ENCODE results near the gene PEAK1.

The PEAK1 gene

DNA sequence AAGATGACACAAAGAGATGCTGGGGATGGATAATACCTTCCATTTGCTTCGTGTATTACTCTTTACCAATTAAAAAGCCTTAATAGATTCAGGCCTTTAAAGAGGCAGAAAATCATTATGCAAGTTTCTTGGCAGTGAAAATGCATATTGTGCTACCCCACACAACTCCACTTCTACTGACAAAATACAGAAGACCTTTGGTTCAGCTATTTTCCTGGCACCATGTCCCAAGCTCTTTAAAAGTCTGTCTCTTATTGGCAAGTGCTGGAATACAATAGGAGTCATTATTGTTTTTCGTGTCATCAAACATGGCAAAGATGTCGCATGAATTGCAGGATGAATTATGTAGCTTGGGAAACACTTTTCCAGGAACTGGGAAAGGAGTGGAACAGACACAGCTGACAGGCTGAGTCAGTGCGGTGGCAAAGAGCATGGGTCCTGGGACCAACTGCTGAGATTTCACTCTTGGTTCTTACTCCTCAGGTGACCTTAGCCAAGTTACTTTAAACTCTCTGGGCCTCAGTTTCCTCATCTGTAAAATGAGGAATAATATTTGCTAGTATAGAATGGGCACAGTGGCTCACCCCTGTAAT is 343.5 kb downstream of the PEAK1 start:
- no peak for DNase-seq (ENCODE audit: low read depth in 1 of 2, low spot score in 1 of 2)
- TF ChIP-seq JUND (IDR thresholded peaks at IDR 0.05; ENCODE audit: low read depth): no peak
- in situ Hi-C loops (cut with HindIII; ENCODE audit: low pct_unique_long_range_greater_than_20kb, low sequenced_read_pairs): no loop called here

DNA sequence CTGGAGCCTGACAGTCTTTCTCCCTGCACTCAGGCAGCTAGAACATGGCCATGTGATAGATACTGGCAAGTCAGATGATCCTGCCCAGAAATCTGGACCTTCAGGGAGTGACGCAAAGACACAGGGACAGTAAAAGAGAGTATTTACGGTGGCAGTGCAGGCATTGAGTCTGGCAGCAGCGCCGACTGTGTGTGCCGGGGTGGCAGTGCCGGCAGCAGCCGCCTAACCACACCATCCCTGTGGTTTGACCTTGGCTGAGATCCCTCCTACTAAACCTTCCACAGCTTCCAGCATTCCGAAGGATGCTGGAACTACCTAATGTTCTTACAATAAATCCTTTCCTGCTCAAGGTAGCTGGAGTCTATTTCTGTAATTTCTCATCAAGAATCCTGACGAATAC is 344.4 kb downstream of the PEAK1 start:
- peak in 1 of 2 experiments; percentile 68 for DNase-seq (ENCODE audit: low read depth in 1 of 2, low spot score in 1 of 2)
- TF ChIP-seq JUND (IDR thresholded peaks at IDR 0.05; ENCODE audit: low read depth): no peak
- in situ Hi-C loops (cut with HindIII; ENCODE audit: low pct_unique_long_range_greater_than_20kb, low sequenced_read_pairs): no loop called here

DNA sequence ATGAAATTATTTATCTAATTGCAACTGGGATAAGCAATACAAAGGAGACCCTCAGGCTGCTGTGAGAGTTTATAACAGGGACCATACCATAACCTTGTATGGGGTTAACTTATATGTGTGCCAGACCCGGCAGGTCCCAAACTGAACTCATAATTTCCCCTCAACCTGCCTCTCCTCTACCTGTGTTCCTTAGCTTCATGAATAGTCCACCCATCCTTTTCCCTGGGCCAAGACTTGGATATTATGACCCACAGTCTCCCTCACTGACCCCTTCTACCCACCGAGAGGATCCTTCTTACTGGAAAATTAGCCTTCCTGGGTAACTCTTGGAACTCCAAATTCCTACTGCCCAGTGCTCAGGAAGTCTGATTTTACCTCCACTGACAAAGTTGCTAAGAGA is 345.6 kb downstream of the PEAK1 start:
- no peak for TF ChIP-seq JUND (IDR thresholded peaks at IDR 0.05; ENCODE audit: low read depth)
- in situ Hi-C loops (cut with HindIII; ENCODE audit: low pct_unique_long_range_greater_than_20kb, low sequenced_read_pairs): no loop called here
- DNase-seq (ENCODE audit: low read depth in 1 of 2, low spot score in 1 of 2): no peak

DNA sequence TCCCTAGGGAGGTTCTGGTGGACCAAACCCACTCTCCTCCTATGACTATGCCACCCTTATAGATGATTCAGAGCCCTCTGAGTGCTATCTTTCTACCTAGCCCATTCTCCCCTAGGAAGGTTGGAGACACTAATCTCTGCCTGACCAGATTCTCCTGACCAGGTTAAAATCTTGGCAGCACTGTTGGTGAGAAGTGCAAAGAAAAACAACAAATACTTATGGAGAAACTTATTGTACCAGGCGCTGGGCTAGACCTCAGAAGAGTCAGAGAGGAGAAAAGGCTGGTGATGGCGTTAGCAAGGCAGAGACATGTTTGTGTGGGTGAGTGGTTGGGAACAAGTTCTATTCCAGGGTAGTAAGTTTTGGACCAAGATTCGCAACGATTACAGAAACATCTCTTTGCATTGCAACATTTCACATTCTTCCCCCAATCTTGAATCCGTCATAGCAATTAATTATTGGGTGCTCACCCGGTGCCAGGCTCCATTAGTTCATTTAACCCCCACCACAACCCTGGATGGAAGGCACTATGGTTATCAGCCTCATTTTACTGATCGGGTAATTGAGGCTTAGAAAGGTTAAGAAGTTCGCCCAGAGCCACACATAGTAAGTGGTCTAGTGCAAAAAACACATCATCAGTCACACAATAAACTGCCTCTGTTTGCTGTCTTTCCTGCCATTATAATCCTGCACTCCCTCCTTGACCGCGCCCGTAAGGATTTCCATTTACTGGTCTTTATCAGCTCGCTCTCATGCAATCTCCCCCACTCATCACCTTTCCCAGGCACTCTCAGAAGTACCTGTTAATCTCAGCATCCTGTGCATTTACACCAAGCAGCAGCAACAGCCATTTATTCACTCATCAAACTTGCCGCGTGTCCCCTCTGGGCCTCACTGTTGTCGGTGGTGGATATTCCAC is 348.3 kb downstream of the PEAK1 start:
- no peak for DNase-seq (ENCODE audit: low read depth in 1 of 2, low spot score in 1 of 2)
- TF ChIP-seq JUND (IDR thresholded peaks at IDR 0.05; ENCODE audit: low read depth): no peak
- in situ Hi-C loops (cut with HindIII; ENCODE audit: low pct_unique_long_range_greater_than_20kb, low sequenced_read_pairs): no loop called here

DNA sequence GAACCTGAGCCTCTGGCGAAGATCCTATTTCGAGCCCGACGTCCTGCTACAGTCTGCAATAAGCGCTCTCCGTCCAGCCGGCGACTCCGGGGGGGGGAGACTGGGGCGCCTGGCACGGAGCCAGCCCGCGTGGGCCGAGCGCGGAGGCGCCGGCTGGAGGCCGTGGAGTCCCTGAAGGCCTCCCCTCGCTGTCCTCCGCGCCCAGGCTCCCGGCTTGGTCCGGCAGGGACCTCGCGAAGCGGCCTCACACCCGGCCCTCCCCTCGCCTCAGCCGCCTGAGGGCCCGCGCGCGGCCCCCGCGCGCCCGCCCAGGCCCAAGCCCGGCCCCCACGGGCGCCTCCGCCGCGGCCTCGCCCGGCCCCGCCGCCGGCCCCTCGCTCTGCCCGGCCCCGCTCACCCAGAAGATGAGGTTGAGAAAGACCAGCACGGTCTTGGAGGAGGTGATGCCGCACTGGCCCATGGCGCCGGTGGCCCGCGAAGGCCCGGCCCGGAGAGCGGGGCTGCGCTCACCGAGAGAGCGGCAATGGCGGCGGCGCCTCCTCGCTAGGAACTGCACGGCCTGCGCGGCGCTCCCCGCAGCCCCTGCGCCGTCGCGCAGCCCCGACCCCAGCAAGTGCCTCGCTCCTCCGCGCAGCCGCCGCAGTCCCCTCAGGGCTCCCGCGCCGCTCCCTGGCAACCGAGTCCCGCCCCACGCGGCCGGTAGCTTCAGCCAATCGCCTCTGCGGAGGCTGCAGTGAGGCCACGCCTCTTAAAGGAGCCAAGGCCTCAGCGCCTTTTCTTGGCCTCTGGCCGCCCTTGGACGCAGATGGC is 349.2 kb downstream of the PEAK1 start, which contains the start of gene TSPAN3:
Gene TSPAN3, minus strand, starts transcription at position 615 of the 810 bp plus-strand sequence. Its CDS starts 155 bp downstream, at position 460.
- no peak for TF ChIP-seq JUND (IDR thresholded peaks at IDR 0.05; ENCODE audit: low read depth)
- peak; percentile 89 to 91 for DNase-seq (ENCODE audit: low read depth in 1 of 2, low spot score in 1 of 2)
- in situ Hi-C loops (cut with HindIII; ENCODE audit: low pct_unique_long_range_greater_than_20kb, low sequenced_read_pairs): no loop called here

DNA sequence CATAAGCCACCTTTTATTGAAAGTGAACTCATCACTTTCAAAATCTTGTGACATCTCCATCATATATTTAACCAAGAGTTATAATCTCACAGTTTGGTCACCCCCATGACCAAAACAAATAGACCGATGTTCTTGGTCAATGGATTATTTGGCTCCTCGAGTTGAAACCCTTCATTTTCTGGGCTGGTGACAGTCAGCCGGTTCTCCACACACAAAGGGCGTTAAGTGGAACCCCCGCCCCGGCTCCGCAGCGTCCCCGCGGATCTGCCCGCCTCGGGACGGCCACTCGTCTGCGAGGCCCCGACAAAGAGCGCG is 349.8 kb downstream of the PEAK1 start:
- DNase-seq (ENCODE audit: low read depth in 1 of 2, low spot score in 1 of 2): no peak
- TF ChIP-seq JUND (IDR thresholded peaks at IDR 0.05; ENCODE audit: low read depth): no peak
- in situ Hi-C loops (cut with HindIII; ENCODE audit: low pct_unique_long_range_greater_than_20kb, low sequenced_read_pairs): no loop called here

DNA sequence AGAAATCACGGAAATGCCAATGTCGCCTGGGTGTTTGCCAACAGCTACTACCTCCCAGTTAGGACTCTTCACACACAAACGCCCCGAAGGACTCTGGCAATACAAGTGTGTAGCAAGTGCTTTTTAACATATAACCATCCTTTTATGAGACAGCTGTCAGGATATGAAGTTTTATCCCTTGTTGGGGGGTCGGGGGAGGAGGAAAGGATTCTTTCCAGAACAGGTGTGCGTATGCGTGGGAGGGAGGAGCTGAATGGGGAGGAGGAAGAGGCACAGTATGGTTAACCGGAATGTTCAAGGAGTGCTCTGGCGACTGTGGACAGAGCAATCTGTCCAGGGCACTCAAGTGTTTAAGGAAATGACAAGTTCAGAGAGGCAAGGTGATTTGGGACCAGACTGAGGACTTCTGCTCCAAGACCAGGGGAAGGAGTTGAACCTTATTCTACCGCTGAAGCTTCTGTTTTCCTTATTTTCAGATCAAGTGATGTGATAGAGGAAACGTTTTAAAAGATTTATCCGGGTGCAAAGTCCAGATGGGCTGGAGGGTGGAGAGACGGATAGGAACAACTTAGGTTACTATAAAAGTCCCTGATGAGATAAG is 350.3 kb downstream of the PEAK1 start:
- no peak for TF ChIP-seq JUND (IDR thresholded peaks at IDR 0.05; ENCODE audit: low read depth)
- in situ Hi-C loops (cut with HindIII; ENCODE audit: low pct_unique_long_range_greater_than_20kb, low sequenced_read_pairs): no loop called here
- DNase-seq (ENCODE audit: low read depth in 1 of 2, low spot score in 1 of 2): peak in 1 of 2 experiments; percentile 19

DNA sequence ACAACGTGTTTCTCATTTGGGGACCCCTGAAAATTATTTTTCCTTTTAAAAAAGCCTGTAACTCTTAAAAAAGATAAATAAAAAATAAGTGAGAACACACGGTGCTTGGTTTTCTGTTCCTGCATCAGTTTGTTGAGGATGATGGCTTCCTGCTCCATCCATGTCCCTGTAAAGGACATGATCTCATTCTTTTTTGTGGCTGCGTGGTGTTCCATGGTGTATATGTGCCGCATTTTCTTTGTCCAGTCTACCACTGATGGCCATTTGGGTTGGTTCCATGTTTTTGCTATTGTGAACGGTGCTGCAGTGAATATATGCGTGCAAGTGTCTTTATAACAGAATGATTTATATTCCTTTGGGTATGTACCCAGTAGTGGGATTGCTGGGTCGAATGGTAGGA is 351.3 kb downstream of the PEAK1 start:
- no peak for DNase-seq (ENCODE audit: low read depth in 1 of 2, low spot score in 1 of 2)
- no peak for TF ChIP-seq JUND (IDR thresholded peaks at IDR 0.05; ENCODE audit: low read depth)
- in situ Hi-C loops (cut with HindIII; ENCODE audit: low pct_unique_long_range_greater_than_20kb, low sequenced_read_pairs): no loop called here

DNA sequence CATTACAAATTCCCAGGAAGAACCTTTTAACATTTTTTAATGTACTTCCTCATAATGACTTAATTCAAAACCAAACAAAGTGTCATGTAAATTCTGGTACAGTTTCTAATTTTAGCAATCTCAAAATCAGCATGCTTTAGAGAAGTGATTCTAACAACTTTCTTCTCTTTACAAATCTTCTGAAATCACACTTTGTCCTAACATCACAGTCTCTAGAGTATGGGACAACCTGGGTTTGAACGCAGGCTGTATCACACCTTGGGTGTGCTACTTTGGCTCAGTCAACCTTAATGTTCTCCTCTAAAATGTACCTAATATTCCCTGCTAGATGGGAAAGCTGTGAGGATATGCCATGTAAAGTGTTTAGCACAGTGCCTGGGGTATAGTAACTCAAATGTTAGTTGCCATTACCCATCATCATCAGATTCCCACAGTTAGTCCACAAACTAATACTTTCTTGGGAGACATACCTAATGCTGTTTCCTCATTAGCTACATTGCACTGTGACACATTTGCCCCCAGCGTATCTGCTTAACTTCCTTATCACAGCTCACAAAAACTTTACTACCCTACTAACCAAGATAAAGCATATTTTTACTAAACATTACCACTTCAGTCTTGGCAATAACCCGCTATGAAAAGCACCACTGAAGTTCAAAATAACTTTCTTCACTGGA is 352.1 kb downstream of the PEAK1 start:
- no peak for TF ChIP-seq JUND (IDR thresholded peaks at IDR 0.05; ENCODE audit: low read depth)
- DNase-seq (ENCODE audit: low read depth in 1 of 2, low spot score in 1 of 2): no peak
- in situ Hi-C loops (cut with HindIII; ENCODE audit: low pct_unique_long_range_greater_than_20kb, low sequenced_read_pairs): no loop called here

DNA sequence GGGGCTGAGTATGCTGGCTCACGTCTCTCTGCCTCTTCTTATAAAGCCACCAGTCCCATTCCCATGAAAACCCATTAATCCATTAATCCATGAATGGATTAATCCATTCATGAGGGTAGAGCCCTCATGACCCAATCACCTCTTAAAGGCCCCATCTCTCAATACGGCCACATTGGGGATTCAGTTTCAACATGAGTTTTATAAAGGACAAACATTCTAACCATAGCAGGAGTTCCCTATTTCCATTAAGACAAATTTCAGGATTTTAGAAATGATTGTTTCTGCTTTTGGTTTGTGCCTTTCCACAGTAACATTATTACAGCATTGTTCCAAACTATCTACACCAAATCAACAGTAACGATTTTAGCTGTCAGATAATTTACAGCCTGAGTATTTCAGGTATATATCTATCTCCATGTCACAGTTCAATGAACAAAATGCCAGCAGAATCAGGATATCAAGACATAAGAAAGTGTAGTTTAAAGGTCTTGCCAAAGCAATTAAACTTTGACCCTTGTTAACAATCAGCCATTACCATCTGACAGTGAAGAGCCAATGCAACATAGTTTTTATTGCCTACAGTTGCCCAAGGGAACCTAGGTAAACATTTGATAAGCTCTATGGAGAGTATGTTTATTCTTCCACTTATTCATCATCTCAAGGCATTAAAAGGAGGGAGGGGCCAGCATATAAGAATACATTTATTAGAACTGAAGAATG is 352.8 kb downstream of the PEAK1 start:
- DNase-seq (ENCODE audit: low read depth in 1 of 2, low spot score in 1 of 2): peak in 1 of 2 experiments; percentile 15
- no peak for TF ChIP-seq JUND (IDR thresholded peaks at IDR 0.05; ENCODE audit: low read depth)
- in situ Hi-C loops (cut with HindIII; ENCODE audit: low pct_unique_long_range_greater_than_20kb, low sequenced_read_pairs): no loop called here

DNA sequence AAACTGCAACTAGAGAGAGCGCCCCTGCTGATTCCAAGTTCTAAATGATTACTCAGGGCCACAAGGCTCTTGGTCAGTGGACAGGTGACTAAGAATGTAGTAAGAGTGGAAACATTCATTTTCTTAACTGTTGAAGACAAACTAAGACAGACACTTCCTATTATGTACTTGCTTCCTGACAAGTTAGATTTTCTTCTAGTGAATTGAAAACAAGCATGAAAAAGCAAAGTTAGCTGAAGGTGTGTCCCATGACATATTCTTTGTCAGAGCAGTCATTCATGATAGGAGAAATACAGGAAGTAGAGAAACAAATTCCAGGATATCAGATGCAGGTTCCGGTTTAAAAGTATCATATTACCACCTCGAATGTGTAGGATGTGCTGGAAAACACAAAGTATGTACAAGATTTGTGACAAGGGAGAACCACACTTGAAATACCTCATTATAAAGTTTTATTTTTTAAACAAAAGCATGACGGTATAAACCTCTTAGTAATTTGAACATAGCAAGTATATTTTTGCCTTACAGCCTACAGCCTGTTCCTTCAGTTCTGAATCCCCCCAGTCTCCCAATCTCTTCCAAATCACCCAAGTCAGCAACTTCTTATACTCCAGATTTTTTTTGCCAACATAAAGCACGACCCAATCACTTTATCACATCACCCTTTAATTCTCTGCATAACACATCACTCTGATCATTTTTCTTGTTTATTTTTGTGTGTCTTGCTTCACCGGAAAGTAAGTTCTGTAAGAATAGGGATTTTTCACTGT is 355.2 kb downstream of the PEAK1 start:
- no peak for TF ChIP-seq JUND (IDR thresholded peaks at IDR 0.05; ENCODE audit: low read depth)
- in situ Hi-C loops (cut with HindIII; ENCODE audit: low pct_unique_long_range_greater_than_20kb, low sequenced_read_pairs): no loop called here
- no peak for DNase-seq (ENCODE audit: low read depth in 1 of 2, low spot score in 1 of 2)
